Amniotic epithelial cell (primary cell): ENCODE measurements around the gene DDC.
"Not testable (repeated sequence)": the region's sequence is repeated elsewhere in the genome, so short reads cannot be mapped to it uniquely, and the experiment has no call there.

Source experiments
- DNase-seq: peaks from one replicate; pipeline ENCODE4 v3.0.0-alpha.2; 2010; ENCODE audit warnings: low read depth

The DDC gene

GRCh38 chr7:50555594-50556140 is 9.5 kb downstream of the DDC start:
- DNase-seq: no peak

GRCh38 chr7:50554431-50555322 is 10.5 kb downstream of the DDC start:
- peak; percentile 84 for DNase-seq

- DNase-seq: no peak
These were observed 11.2 kb downstream of the DDC start for GRCh38 chr7:50553973-50554372.

GRCh38 chr7:50552921-50553320 is 12.3 kb downstream of the DDC start:
- DNase-seq: peak; percentile 77

- no peak for DNase-seq
These were observed 13.1 kb downstream of the DDC start for GRCh38 chr7:50552139-50552538.

GRCh38 chr7:50545613-50546012 is 19.6 kb downstream of the DDC start:
- DNase-seq: not testable (repeated sequence)

GRCh38 chr7:50544992-50545391 is 20.2 kb downstream of the DDC start:
- no peak for DNase-seq

GRCh38 chr7:50543776-50544442 is 21.3 kb downstream of the DDC start:
- no peak for DNase-seq

GRCh38 chr7:50542132-50542531 is 23.1 kb downstream of the DDC start:
- DNase-seq: no peak

- DNase-seq: no peak
These were observed 24.2 kb downstream of the DDC start for GRCh38 chr7:50540785-50541579.

- no peak for DNase-seq
These were observed 25.5 kb downstream of the DDC start for GRCh38 chr7:50539725-50540124.

- no peak for DNase-seq
These were observed 26.7 kb downstream of the DDC start for GRCh38 chr7:50538478-50538877.

GRCh38 chr7:50537417-50537816 is 27.8 kb downstream of the DDC start:
- DNase-seq: no peak

GRCh38 chr7:50535291-50535711 is 29.9 kb downstream of the DDC start:
- peak; percentile 89 for DNase-seq

- DNase-seq: peak; percentile 99
These were observed 30.4 kb downstream of the DDC start for GRCh38 chr7:50534690-50535290.

GRCh38 chr7:50533866-50534265 is 31.3 kb downstream of the DDC start:
- no peak for DNase-seq

GRCh38 chr7:50531928-50532327 is 33.3 kb downstream of the DDC start:
- no peak for DNase-seq

GRCh38 chr7:50531401-50531911 is 33.7 kb downstream of the DDC start:
- DNase-seq: no peak

GRCh38 chr7:50530766-50531165 is 34.4 kb downstream of the DDC start:
- DNase-seq: no peak

GRCh38 chr7:50529093-50529862 is 35.9 kb downstream of the DDC start:
- no peak for DNase-seq
